Astrocyte of the cerebellum (primary cell): ENCODE results near the gene ANKRD22.

ENCODE experiments used
- DNase-seq: peaks from one replicate; pipeline ENCODE4 v3.0.0-alpha.2; 2011; ENCODE audit warnings: low read depth
- H3K4me3 ChIP-seq: 2 replicates; pipeline ENCODE4 v1.5.1; 2011; ENCODE audit warnings: mild to moderate bottlenecking, low read depth, low read length, moderate library complexity
- CTCF ChIP-seq: IDR thresholded peaks from 2 replicates; pipeline ENCODE4 v1.5.1; 2012; ENCODE audit warnings: low read length, low read depth, moderate library complexity, mild to moderate bottlenecking; ENCODE audit errors: missing control alignments
- in situ Hi-C: cut with HindIII; loops from 2 replicates; pipeline ENCODE4 v1.10.0; 2017; ENCODE audit warnings: low sequenced_read_pairs

The ANKRD22 gene

GRCh38 chr10:88877298-88877697 lies 25.7 kb upstream of the ANKRD22 start:
- H3K4me3 ChIP-seq, result no peak overlapping the region
- DNase-seq, result no peak
- in situ Hi-C loops, result no loop called here
- no peak for TF ChIP-seq CTCF

GRCh38 chr10:88875081-88875480 lies 23.4 kb upstream of the ANKRD22 start:
- no peak for TF ChIP-seq CTCF
- no peak overlapping the region for H3K4me3 ChIP-seq
- DNase-seq, result no peak
- in situ Hi-C loops, result no loop called here

GRCh38 chr10:88874281-88874680 lies 22.6 kb upstream of the ANKRD22 start:
- no peak for TF ChIP-seq CTCF
- no peak overlapping the region for H3K4me3 ChIP-seq
- in situ Hi-C loops, result no loop called here
- DNase-seq, result no peak

- no peak for TF ChIP-seq CTCF
- in situ Hi-C loops, result no loop called here
- DNase-seq, result no peak
- no peak overlapping the region for H3K4me3 ChIP-seq
These were observed 22.1 kb upstream of the ANKRD22 start for GRCh38 chr10:88873757-88874156.

GRCh38 chr10:88870089-88870488 lies 18.4 kb upstream of the ANKRD22 start:
- in situ Hi-C loops, result no loop called here
- DNase-seq, result no peak
- no peak for TF ChIP-seq CTCF
- no peak overlapping the region for H3K4me3 ChIP-seq

GRCh38 chr10:88866454-88866853 lies 14.8 kb upstream of the ANKRD22 start:
- in situ Hi-C loops, result no loop called here
- DNase-seq, result no peak
- TF ChIP-seq CTCF, result no peak
- no peak overlapping the region for H3K4me3 ChIP-seq

- no peak for DNase-seq
- TF ChIP-seq CTCF, result no peak
- in situ Hi-C loops, result no loop called here
- no peak overlapping the region for H3K4me3 ChIP-seq
These were observed 13.7 kb upstream of the ANKRD22 start for GRCh38 chr10:88865281-88865876.
